Skeletal muscle tissue (tissue), 4 donors: Measurements from ENCODE around the gene MAK. TPM values are rescaled to one million over a fixed set of nuclear protein-coding genes. Genes with fewer than 3 reads are reported as not detected.
"Not testable (repeated sequence)": the region's sequence is repeated elsewhere in the genome, so short reads cannot be mapped to it uniquely, and the experiment has no call there.

Source experiments
- H3K27ac ChIP-seq: one replicate; pipeline ENCODE4 v1.7.0; 2013; ENCODE audit warnings: mild to moderate bottlenecking, low read depth, low read length, inconsistent platforms
- H3K27me3 ChIP-seq, 3 donors: one replicate each; pipeline ENCODE4 v1.7.0; 2013; ENCODE audit warnings: low read length in 3 of 3; ENCODE audit not compliant: control insufficient read depth in 3 of 3, insufficient read depth in 3 of 3
- H3K36me3 ChIP-seq, 3 donors: one replicate each; pipeline ENCODE4 v1.7.0; 2013; ENCODE audit warnings: low read length in 3 of 3; ENCODE audit not compliant: control insufficient read depth in 3 of 3, insufficient read depth in 3 of 3
- H3K4me1 ChIP-seq, 3 donors: one replicate each; pipeline ENCODE4 v1.7.0; 2013; ENCODE audit warnings: low read length in 3 of 3, mild to moderate bottlenecking in 3 of 3; ENCODE audit not compliant: control insufficient read depth in 3 of 3, insufficient read depth in 3 of 3
- H3K4me3 ChIP-seq, 3 donors: one replicate each; pipeline ENCODE4 v1.7.0; 2013; ENCODE audit warnings: low read length in 3 of 3
- H3K9ac ChIP-seq, 3 donors: one replicate each; pipeline ENCODE4 v1.7.0; 2013; ENCODE audit warnings: low read length in 3 of 3, mild to moderate bottlenecking in 3 of 3, moderate library complexity in 2 of 3, low read depth in 1 of 3
- H3K9me3 ChIP-seq, 3 donors: one replicate each; pipeline ENCODE4 v1.7.0; 2013; ENCODE audit warnings: low read length in 3 of 3; ENCODE audit not compliant: control insufficient read depth in 3 of 3
- total RNA-seq: library from RNA; depleted of rRNA; stranded (reverse); fragments of >200 nt; gene quantifications from one replicate; pipeline ENCODE4 v1.2.3, GENCODE V29; 2014
- donor health status: Osteomylitis.

MAK gene
- total RNA-seq, 1 donor from 2014 or later: not detected

DNA sequence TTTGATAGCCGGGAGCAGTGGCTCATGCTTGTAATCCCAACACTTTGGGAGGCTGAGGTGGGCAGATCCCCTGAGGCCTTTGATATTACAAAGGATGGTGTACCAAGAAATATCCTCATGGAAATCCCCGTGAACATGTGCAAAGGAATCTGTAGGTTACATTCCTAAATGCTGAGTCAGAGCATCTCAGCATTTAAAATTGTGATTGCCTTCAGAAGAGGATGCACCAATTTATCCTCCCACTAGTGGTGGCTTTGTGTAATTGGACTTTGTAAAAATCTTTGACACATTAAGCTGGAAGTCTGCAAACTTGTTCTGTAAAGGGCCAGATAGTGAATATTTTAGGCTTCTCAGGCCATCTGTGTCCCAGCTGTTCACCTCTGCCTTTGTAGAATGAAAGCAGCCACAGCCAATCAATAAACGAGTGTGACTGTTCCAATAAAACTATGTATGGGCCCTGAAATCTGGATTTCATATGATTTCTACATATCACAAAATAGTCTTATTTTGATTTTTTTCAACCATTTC lies 79.0 kb downstream of the MAK start:
- Histone ChIP-seq H3K27me3 (no peaks in the 10 kb centered on the region), H3K4me1 (peaks cover 0 to 9% (median 2%) of the 10 kb centered on the region in 3 donors), H3K9me3 (no peaks in the 10 kb centered on the region), H3K9ac (no peak overlapping the region), H3K36me3 (peaks cover 10 to 17% (median 12%) of the 10 kb centered on the region in 3 donors), H3K4me3 (no peak overlapping the region), H3K27ac (no peak overlapping the region)

- H3K4me3 ChIP-seq: no peak overlapping the region
- H3K4me1 ChIP-seq: peaks cover 0 to 9% (median 2%) of the 10 kb centered on the region in 3 donors
- H3K36me3 ChIP-seq: peaks cover 28 to 45% (median 29%) of the 10 kb centered on the region in 3 donors
- no peaks in the 10 kb centered on the region for H3K27me3 ChIP-seq
- no peaks in the 10 kb centered on the region for H3K9me3 ChIP-seq
- H3K27ac ChIP-seq: no peak overlapping the region
- no peak overlapping the region for H3K9ac ChIP-seq
Observed at GRCh38 chr6:10756085-10756484, 82.3 kb downstream of the MAK start.

DNA sequence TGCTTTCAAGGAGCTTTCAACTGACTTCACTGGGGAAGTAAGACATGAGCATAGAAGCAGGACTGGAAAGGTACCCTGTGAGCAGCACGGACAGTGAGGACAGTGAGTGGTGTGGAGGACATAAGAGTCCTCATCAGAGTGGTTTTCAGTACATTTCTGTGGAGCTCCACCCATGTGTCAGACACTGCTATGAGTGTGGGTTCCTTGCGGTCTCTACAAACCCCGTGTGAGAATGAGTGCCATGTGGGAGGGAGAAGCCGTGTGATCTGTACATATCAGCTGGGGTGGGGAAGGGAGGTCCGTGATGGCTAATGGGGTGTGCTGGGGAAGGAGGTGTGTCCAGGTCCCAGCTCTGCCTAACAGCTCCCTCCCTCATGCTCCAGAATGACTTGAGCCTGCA lies 86.6 kb downstream of the MAK start:
- not testable (repeated sequence) for H3K27ac ChIP-seq, H3K9me3 ChIP-seq, H3K4me3 ChIP-seq, H3K9ac ChIP-seq, H3K27me3 ChIP-seq
- peaks cover 13 to 30% (median 19%) of the 10 kb centered on the region in 3 donors for H3K4me1 ChIP-seq
- H3K36me3 ChIP-seq: peaks cover 34 to 44% (median 42%) of the 10 kb centered on the region in 3 donors

- H3K4me3 ChIP-seq, H3K9me3 ChIP-seq, H3K27ac ChIP-seq, H3K9ac ChIP-seq, H3K27me3 ChIP-seq: not testable (repeated sequence)
- Histone ChIP-seq H3K4me1 (peaks cover 13 to 31% (median 22%) of the 10 kb centered on the region in 3 donors), H3K36me3 (peaks cover 34 to 44% (median 40%) of the 10 kb centered on the region in 3 donors)
Observed at GRCh38 chr6:10750568-10750967, 87.8 kb downstream of the MAK start.

GRCh38 chr6:10749734-10750133 lies 88.6 kb downstream of the MAK start:
- Histone ChIP-seq H3K9me3 (no peaks in the 10 kb centered on the region), H3K27me3 (no peaks in the 10 kb centered on the region), H3K27ac (no peak overlapping the region), H3K9ac (no peak overlapping the region), H3K36me3 (peaks cover 29 to 39% (median 36%) of the 10 kb centered on the region in 3 donors), H3K4me1 (peaks cover 13 to 31% (median 22%) of the 10 kb centered on the region in 3 donors), H3K4me3 (no peak overlapping the region)

DNA sequence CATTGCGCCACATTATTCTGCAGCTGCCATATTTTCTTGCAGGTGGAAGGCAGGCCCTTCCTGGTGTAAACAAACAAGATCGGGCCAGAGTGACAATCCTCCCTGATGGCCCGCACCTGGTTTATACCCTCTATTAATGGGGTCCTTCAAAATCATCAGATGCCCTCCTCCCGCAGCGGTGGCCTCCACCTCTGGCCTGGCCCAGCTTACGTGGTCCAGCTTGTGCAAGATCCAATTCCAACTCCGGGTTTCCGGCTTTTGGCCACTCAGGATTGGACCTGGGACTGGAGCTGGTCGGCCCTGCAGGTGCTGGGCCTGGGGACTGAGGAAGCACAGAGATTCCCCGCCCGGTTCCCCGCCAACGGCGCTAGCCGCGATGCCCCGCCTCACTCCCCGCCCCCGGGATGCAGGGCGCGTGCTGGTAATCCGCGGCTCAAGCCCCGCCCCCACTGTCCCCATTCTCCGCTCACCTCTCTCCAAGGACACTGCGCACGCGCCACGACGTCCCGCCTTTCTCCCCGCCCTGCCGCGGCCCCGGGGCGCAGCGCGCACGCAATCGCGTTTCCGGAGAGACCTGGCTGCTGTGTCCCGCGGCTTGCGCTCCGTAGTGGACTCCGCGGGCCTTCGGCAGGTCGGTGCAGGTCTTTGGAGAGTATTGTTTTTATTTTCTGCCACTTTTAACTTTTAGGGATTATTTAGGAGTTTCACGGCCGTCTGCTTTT lies 90.9 kb downstream of the MAK start, which contains the start of gene TMEM14B:
Gene TMEM14B (plus strand): TSS at position 555 of the 722 bp plus-strand sequence. CDS start 1,441 bp downstream, outside the sequence.
- peak within 1 kb of the TSS; percentile 80 for H3K27ac ChIP-seq
- peaks cover 14 to 19% (median 18%) of the 10 kb centered on the region in 3 donors for H3K36me3 ChIP-seq
- H3K27me3 ChIP-seq: no peaks in the 10 kb centered on the region

DNA sequence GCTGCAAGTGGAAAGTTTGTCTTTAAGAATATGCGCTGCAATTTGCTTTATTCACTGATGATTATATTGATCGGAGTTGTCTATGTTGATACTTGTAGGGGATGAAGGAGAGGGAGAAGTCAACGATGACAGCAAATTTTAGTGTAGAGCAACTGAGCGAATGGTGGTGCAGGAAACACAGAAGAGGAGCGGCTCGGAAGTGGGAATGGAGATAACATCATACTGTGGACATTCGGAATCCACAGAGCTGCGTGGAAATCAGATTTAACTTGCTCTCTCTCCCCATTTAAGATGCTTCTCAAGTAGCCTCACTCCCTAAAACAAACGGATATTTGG lies 91.5 kb downstream of the MAK start:
- Histone ChIP-seq H3K4me1 (peaks cover 13 to 31% (median 22%) of the 10 kb centered on the region in 3 donors), H3K27me3 (no peaks in the 10 kb centered on the region), H3K36me3 (peaks cover 13 to 17% (median 15%) of the 10 kb centered on the region in 3 donors), H3K9me3 (no peaks in the 10 kb centered on the region), H3K4me3 (peak overlapping the region; percentile 86 to 97 (median 96)), H3K27ac (peak overlapping the region; percentile 80), H3K9ac (peak overlapping the region; percentile 73 to 94 (median 87))

More for the DNA sequence above, 90.9 kb downstream of the MAK start, which contains the start of gene TMEM14B:
- Histone ChIP-seq H3K9ac (peak within 1 kb of the TSS; percentile 87 to 95 (median 94)), H3K4me3 (peak within 1 kb of the TSS; percentile 86 to 97 (median 96)), H3K4me1 (peaks cover 13 to 31% (median 22%) of the 10 kb centered on the region in 3 donors), H3K9me3 (no peaks in the 10 kb centered on the region)

DNA sequence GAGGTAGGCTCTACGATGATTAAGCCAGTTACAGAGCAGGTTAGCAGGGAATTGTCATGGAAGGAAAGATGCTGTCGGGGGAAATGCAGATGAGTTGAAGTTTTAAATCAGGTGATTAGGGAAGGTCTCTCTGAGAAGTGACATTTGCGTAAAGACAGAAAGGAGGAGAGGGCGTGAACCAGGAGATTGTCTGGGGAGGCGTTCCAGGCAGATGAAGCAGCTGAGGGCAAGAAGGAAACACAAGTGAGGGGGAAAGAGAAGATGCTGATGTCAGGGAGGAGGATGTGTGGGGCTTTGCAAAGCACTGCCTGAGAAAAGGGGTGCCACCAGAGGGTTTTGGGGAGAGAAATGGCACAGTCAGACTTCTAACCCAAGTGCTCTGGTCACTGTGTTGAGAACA lies 93.2 kb downstream of the MAK start:
- Histone ChIP-seq H3K4me1 (peaks cover 13 to 31% (median 22%) of the 10 kb centered on the region in 3 donors), H3K27me3 (no peaks in the 10 kb centered on the region), H3K9ac (no peak overlapping the region)

GRCh38 chr6:10743515-10743914 lies 94.8 kb downstream of the MAK start:
- Histone ChIP-seq H3K27ac (no peak overlapping the region), H3K4me3 (no peak overlapping the region), H3K36me3 (no peaks in the 10 kb centered on the region), H3K9me3 (no peaks in the 10 kb centered on the region), H3K27me3 (no peaks in the 10 kb centered on the region), H3K9ac (no peak overlapping the region), H3K4me1 (peaks cover 5 to 16% (median 12%) of the 10 kb centered on the region in 3 donors)

More for the DNA sequence above, 93.2 kb downstream of the MAK start:
- Histone ChIP-seq H3K27ac (no peak overlapping the region), H3K36me3 (peaks cover 5 to 10% (median 6%) of the 10 kb centered on the region in 3 donors), H3K9me3 (no peaks in the 10 kb centered on the region), H3K4me3 (no peak overlapping the region)

GRCh38 chr6:10742251-10742650 lies 96.1 kb downstream of the MAK start:
- Histone ChIP-seq H3K27ac (no peak overlapping the region), H3K4me3 (no peak overlapping the region), H3K27me3 (no peaks in the 10 kb centered on the region), H3K36me3 (no peaks in the 10 kb centered on the region), H3K9ac (no peak overlapping the region), H3K4me1 (peaks cover 2 to 8% (median 8%) of the 10 kb centered on the region in 3 donors), H3K9me3 (no peaks in the 10 kb centered on the region)
